H9 (cell line): ENCODE measurements around the gene PPP2R3B. TPM values are rescaled to one million over a fixed set of nuclear protein-coding genes. Genes with fewer than 3 reads are reported as not detected.

Source experiments
- DNase-seq: peaks from one replicate; pipeline ENCODE4 v3.0.0-alpha.2; 2017
- H2AFZ ChIP-seq: one replicate; pipeline ENCODE4 v1.6.1; 2013; ENCODE audit warnings: mild to moderate bottlenecking, low read length, control low read depth, moderate library complexity
- H2AK5ac ChIP-seq: 2 replicates; pipeline ENCODE4 v1.6.1; 2013; ENCODE audit warnings: low read length, control low read depth, mixed read lengths; ENCODE audit not compliant: insufficient read length
- H2BK120ac ChIP-seq: one replicate; pipeline ENCODE4 v1.6.1; 2013; ENCODE audit warnings: low read depth, mild to moderate bottlenecking, low read length, control low read depth, inconsistent platforms; ENCODE audit not compliant: poor library complexity, severe bottlenecking
- H2BK12ac ChIP-seq: 2 replicates; pipeline ENCODE4 v1.6.1; 2013; ENCODE audit warnings: low read length, control low read depth, mixed read lengths, low read depth; ENCODE audit not compliant: insufficient read length
- H2BK15ac ChIP-seq: 2 replicates; pipeline ENCODE4 v1.6.1; 2013; ENCODE audit warnings: low read depth, low read length, control low read depth
- H2BK20ac ChIP-seq: one replicate; pipeline ENCODE4 v1.6.1; 2013; ENCODE audit warnings: low read depth, mild to moderate bottlenecking, low read length, control low read depth, inconsistent platforms; ENCODE audit not compliant: poor library complexity, severe bottlenecking
- H2BK5ac ChIP-seq: 2 replicates; pipeline ENCODE4 v1.6.1; 2013; ENCODE audit warnings: low read length, control low read depth, mixed read lengths; ENCODE audit not compliant: insufficient read length
- H3K14ac ChIP-seq: 2 replicates; pipeline ENCODE4 v1.6.1; 2013; ENCODE audit warnings: low read length, control low read depth; ENCODE audit not compliant: insufficient read depth
- H3K18ac ChIP-seq: 2 replicates; pipeline ENCODE4 v1.6.1; 2013; ENCODE audit warnings: low read depth, mild to moderate bottlenecking, mixed read lengths, low read length, control low read depth; ENCODE audit not compliant: insufficient read length
- H3K23ac ChIP-seq: 2 replicates; pipeline ENCODE4 v1.6.1; 2013; ENCODE audit warnings: low read length, control low read depth, mixed read lengths, low read depth; ENCODE audit not compliant: insufficient read length
- H3K23me2 ChIP-seq: 2 replicates; pipeline ENCODE4 v1.6.1; 2013; ENCODE audit warnings: low read depth, mild to moderate bottlenecking, mixed read lengths, low read length, control low read depth; ENCODE audit not compliant: insufficient read length, poor library complexity, severe bottlenecking
- H3K27ac ChIP-seq: 2 replicates; pipeline ENCODE4 v1.5.1; 2013; ENCODE audit warnings: low read length, control low read depth, mixed read lengths, low read depth; ENCODE audit not compliant: insufficient read length
- H3K27me3 ChIP-seq: 2 replicates; pipeline ENCODE4 v1.6.1; 2013; ENCODE audit warnings: low read length, control low read depth, inconsistent platforms; ENCODE audit not compliant: insufficient read depth
- H3K4ac ChIP-seq: 2 replicates; pipeline ENCODE4 v1.6.1; 2013; ENCODE audit warnings: low read depth, mild to moderate bottlenecking, control low read depth, inconsistent platforms, low read length, moderate library complexity
- H3K4me1 ChIP-seq: 2 replicates; pipeline ENCODE4 v1.6.1; 2013; ENCODE audit warnings: low read length, control low read depth, inconsistent platforms; ENCODE audit not compliant: insufficient read depth
- H3K4me2 ChIP-seq: 2 replicates; pipeline ENCODE4 v1.6.1; 2013; ENCODE audit warnings: low read length, control low read depth, mixed read lengths; ENCODE audit not compliant: insufficient read length, insufficient read depth
- H3K56ac ChIP-seq: 2 replicates; pipeline ENCODE4 v1.6.1; 2013; ENCODE audit warnings: low read depth, mild to moderate bottlenecking, mixed read lengths, low read length, control low read depth; ENCODE audit not compliant: insufficient read length
- H3K79me1 ChIP-seq: 2 replicates; pipeline ENCODE4 v1.6.1; 2013; ENCODE audit warnings: low read depth, mild to moderate bottlenecking, moderate library complexity, low read length, control low read depth, inconsistent platforms; ENCODE audit not compliant: insufficient read depth, poor library complexity, severe bottlenecking
- H3K79me2 ChIP-seq: 2 replicates; pipeline ENCODE4 v1.6.1; 2013; ENCODE audit warnings: low read length, control low read depth, inconsistent platforms; ENCODE audit not compliant: insufficient read depth
- H3K9ac ChIP-seq: 2 replicates; pipeline ENCODE4 v1.6.1; 2013; ENCODE audit warnings: low read length, control low read depth, mixed read lengths; ENCODE audit not compliant: insufficient read length; ENCODE audit errors: extremely low read depth
- H3K9me3 ChIP-seq: one replicate; pipeline ENCODE4 v1.6.1; 2013; ENCODE audit warnings: low read depth, low read length, inconsistent platforms; ENCODE audit not compliant: control insufficient read depth
- H3T11ph ChIP-seq: one replicate; pipeline ENCODE4 v1.6.1; 2013; ENCODE audit warnings: mild to moderate bottlenecking, low read length, control low read depth, inconsistent platforms
- H4K20me1 ChIP-seq: one replicate; pipeline ENCODE4 v1.6.1; 2013; ENCODE audit not compliant: control insufficient read depth, insufficient read length, insufficient read depth
- H4K5ac ChIP-seq: 2 replicates; pipeline ENCODE4 v1.6.1; 2013; ENCODE audit warnings: low read depth, mild to moderate bottlenecking, mixed read lengths, low read length, control low read depth; ENCODE audit not compliant: insufficient read length
- H4K8ac ChIP-seq: replicated peaks from 2 replicates; pipeline ENCODE4 v1.6.1; 2013; ENCODE audit warnings: low read length, control low read depth, mixed read lengths, low read depth; ENCODE audit not compliant: insufficient read length
- H4K91ac ChIP-seq: 2 replicates; pipeline ENCODE4 v1.6.1; 2013; ENCODE audit warnings: low read depth, mild to moderate bottlenecking, moderate library complexity, mixed read lengths, low read length, control low read depth; ENCODE audit not compliant: insufficient read length
- H3K27ac Mint-ChIP-seq, 3 experiments: 2 replicates in 2 of 3; 3 replicates in 1 of 3; pipeline ENCODE4 v1.8.0; 2020 to 2021; ENCODE audit warnings: mixed read lengths in 3 of 3, mild to moderate bottlenecking in 1 of 3, moderate library complexity in 1 of 3
- H3K27me3 Mint-ChIP-seq: 2 replicates; pipeline ENCODE4 v1.8.0; 2021; ENCODE audit warnings: low read depth, mild to moderate bottlenecking, moderate library complexity, mixed read lengths
- H3K36me3 Mint-ChIP-seq, 3 experiments: 2 replicates in 2 of 3; 3 replicates in 1 of 3; pipeline ENCODE4 v1.8.0; 2020 to 2021; ENCODE audit warnings: low read depth in 3 of 3, mixed read lengths in 3 of 3; ENCODE audit not compliant: insufficient read depth in 1 of 3
- H3K4me1 Mint-ChIP-seq, 2 experiments: 2 replicates each; pipeline ENCODE4 v1.8.0; 2020; ENCODE audit warnings: mixed read lengths in 2 of 2
- H3K4me3 Mint-ChIP-seq, 2 experiments: 2 replicates in 1 of 2; 3 replicates in 1 of 2; pipeline ENCODE4 v1.8.0; 2020 to 2021; ENCODE audit warnings: mild to moderate bottlenecking in 2 of 2, mixed read lengths in 2 of 2, moderate library complexity in 1 of 2
- H3K9me3 Mint-ChIP-seq, 2 experiments: 2 replicates in 1 of 2; 3 replicates in 1 of 2; pipeline ENCODE4 v1.8.0; 2020; ENCODE audit warnings: mild to moderate bottlenecking in 2 of 2, mixed read lengths in 2 of 2, moderate library complexity in 1 of 2
- WGBS: extraction: QIAGEN DNeasy Blood & Tissue Kit; methylation state at CpG from one replicate; pipeline ENCODE4 v1.1.7; 2013; ENCODE audit warnings: missing lambda C conversion rate, low lambda C conversion rate, mixed read lengths; ENCODE audit not compliant: insufficient read length; ENCODE audit errors: extremely low coverage; 5-methylcytosine and 5-hydroxymethylcytosine counted together
- total RNA-seq: library from RNA; stranded (reverse); gene quantifications from 2 replicates; pipeline ENCODE4 v1.2.1, GENCODE V29; 2021
- TF ChIP-seq, protein P1 (sequence below): fragments of 200-600 bp; sonication (generic); conservative IDR thresholded peaks from 3 replicates; pipeline ENCODE4 v1.8.0; 2021; ENCODE audit warnings: antibody characterized with exemption, mild to moderate bottlenecking

The PPP2R3B gene
- total RNA-seq, 1 experiment from 2014 or later: 72.1 TPM

DNA sequence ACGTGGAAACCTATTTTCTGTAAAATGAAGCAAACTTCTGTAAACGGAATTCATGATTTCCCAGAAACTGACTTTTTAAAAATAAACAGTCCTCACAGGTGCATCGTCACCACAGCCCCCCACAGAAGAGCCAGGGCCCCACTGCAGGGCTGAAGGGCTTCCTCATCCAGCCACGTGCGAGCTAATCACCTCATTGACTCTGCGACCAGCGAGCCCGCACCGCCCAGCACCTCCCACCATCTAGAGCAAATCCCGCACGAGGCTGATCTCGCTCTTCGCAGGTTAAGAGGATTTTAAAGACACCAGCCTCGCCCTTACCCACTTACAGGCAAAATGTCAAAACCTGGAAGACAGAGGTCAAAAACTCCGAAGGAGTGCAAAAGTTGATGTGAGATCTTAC is 14.8 kb downstream of the PPP2R3B start:
- no peak overlapping the region for H3K4me2 ChIP-seq
- H3K79me2 ChIP-seq: peaks cover 7% of the 10 kb centered on the region; the same call in 1 of the 2 replicates
- H3K18ac ChIP-seq: no peak overlapping the region
- H2AFZ ChIP-seq: no peak overlapping the region
- H2BK120ac ChIP-seq: no peak overlapping the region
- H4K20me1 ChIP-seq: peaks cover 2% of the 10 kb centered on the region
- Mint-ChIP-seq H3K4me1 (peaks cover 29 to 41% of the 10 kb centered on the region in 2 experiments), H3K36me3 (peaks cover under 1 to 11% (median 2%) of the 10 kb centered on the region in 3 experiments; a peak in 3 of 7 replicates), H3K9me3 (no peaks in the 10 kb centered on the region), H3K4me3 (peak overlapping the region; percentile 49 to 76; a peak in 4 of 5 replicates), H3K27ac (no peak overlapping the region), H3K27me3 (peaks cover 43% of the 10 kb centered on the region)
- no peaks in the 10 kb centered on the region for H3K9me3 ChIP-seq
- H3K27ac ChIP-seq: no peak overlapping the region
- H2BK20ac ChIP-seq: no peak overlapping the region
- H2BK15ac ChIP-seq: no peak overlapping the region
- H4K91ac ChIP-seq: no peak overlapping the region
- no peak overlapping the region for H3K56ac ChIP-seq
- H2AK5ac ChIP-seq: no peak overlapping the region
- no peak overlapping the region for H4K8ac ChIP-seq
- WGBS: no CpG with 5 or more reads among the region's 15 CpGs
- no peak overlapping the region for H2BK12ac ChIP-seq
- no peak overlapping the region for H2BK5ac ChIP-seq
- no peak overlapping the region for H3K23ac ChIP-seq
- H3K9ac ChIP-seq: no peak overlapping the region
- no peak overlapping the region for H4K5ac ChIP-seq
- no peak overlapping the region for H3K4ac ChIP-seq
- no peak overlapping the region for H3K14ac ChIP-seq
- TF ChIP-seq, protein P1, sequence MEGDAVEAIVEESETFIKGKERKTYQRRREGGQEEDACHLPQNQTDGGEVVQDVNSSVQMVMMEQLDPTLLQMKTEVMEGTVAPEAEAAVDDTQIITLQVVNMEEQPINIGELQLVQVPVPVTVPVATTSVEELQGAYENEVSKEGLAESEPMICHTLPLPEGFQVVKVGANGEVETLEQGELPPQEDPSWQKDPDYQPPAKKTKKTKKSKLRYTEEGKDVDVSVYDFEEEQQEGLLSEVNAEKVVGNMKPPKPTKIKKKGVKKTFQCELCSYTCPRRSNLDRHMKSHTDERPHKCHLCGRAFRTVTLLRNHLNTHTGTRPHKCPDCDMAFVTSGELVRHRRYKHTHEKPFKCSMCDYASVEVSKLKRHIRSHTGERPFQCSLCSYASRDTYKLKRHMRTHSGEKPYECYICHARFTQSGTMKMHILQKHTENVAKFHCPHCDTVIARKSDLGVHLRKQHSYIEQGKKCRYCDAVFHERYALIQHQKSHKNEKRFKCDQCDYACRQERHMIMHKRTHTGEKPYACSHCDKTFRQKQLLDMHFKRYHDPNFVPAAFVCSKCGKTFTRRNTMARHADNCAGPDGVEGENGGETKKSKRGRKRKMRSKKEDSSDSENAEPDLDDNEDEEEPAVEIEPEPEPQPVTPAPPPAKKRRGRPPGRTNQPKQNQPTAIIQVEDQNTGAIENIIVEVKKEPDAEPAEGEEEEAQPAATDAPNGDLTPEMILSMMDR: no peak
- H3K4me1 ChIP-seq: peaks cover 3% of the 10 kb centered on the region; the same call in 1 of the 2 replicates
- H3K27me3 ChIP-seq: peaks cover 8% of the 10 kb centered on the region; the same call in 1 of the 2 replicates
- peaks cover 14% of the 10 kb centered on the region for H3K23me2 ChIP-seq
- H3T11ph ChIP-seq: no peak overlapping the region
- DNase-seq: no peak
- peaks cover 7% of the 10 kb centered on the region for H3K79me1 ChIP-seq
